Peyer's patch (tissue), 4 donors: ENCODE results near the gene NRG4. TPM values are rescaled to one million over a fixed set of nuclear protein-coding genes. Genes with fewer than 3 reads are reported as not detected.
A peak's percentile ranks its signal among the peaks of the same experiment; 100 is the strongest.

ENCODE experiments used
- DNase-seq, 3 donors: peaks; one replicate each; pipeline ENCODE4 v3.0.0-alpha.2; 2017 to 2019
- H3K27ac ChIP-seq, 4 donors: fragments of 200-600 bp; sonication (generic); one replicate each; pipeline ENCODE4 v1.5.1; 2016 to 2019
- H3K27me3 ChIP-seq, 2 donors: fragments of 200-600 bp; sonication (generic); one replicate each; pipeline ENCODE4 v1.5.1; 2019
- H3K36me3 ChIP-seq, 3 donors: fragments of 200-600 bp; sonication (generic); one replicate each; pipeline ENCODE4 v1.5.1; 2016 to 2019
- H3K4me1 ChIP-seq, 4 donors: fragments of 200-600 bp; sonication (generic); one replicate each; pipeline ENCODE4 v1.5.1; 2016 to 2019
- H3K4me3 ChIP-seq, 4 donors: fragments of 200-600 bp; sonication (generic); 1 replicate in 3 of 4; 2 replicates in 1 of 4; pipeline ENCODE4 v1.5.1; 2016 to 2019; ENCODE audit warnings: mild to moderate bottlenecking in 1 of 4
- H3K9me3 ChIP-seq, 4 donors: fragments of 200-600 bp; sonication (generic); one replicate each; pipeline ENCODE4 v1.5.1; 2016 to 2019; ENCODE audit warnings: mild to moderate bottlenecking in 1 of 4
- POLR2A ChIP-seq, 2 donors: fragments of 450-650 bp; IDR thresholded peaks; one replicate each; pipeline ENCODE4 v1.5.1; 2017; ENCODE audit warnings: antibody characterized with exemption in 2 of 2, mild to moderate bottlenecking in 2 of 2, moderate library complexity in 2 of 2
- total RNA-seq, 4 donors: library from RNA; depleted of rRNA; stranded (reverse); fragments of >200 nt; gene quantifications; one replicate each; pipeline ENCODE4 v1.1.0, GENCODE V29; 2016
- TF ChIP-seq, protein P1 (sequence below), 6 experiments: fragments of 450-650 bp in 4 of 6; fragments of 200-600 bp in 2 of 6; sonication (generic) in 1 of 6; IDR thresholded peaks; one replicate each; pipeline ENCODE4 v1.5.1; 2017 to 2019; ENCODE audit warnings: antibody characterized with exemption in 6 of 6, mild to moderate bottlenecking in 3 of 6, moderate library complexity in 1 of 6

The NRG4 gene
- total RNA-seq, 4 donors from 2014 or later: not detected

- no peaks in the 10 kb centered on the region for H3K4me1 ChIP-seq
- no peak overlapping the region for H3K27ac ChIP-seq
- H3K4me3 ChIP-seq: no peak overlapping the region
- H3K9me3 ChIP-seq: no peaks in the 10 kb centered on the region
- no peaks in the 10 kb centered on the region for H3K36me3 ChIP-seq
- DNase-seq: no peak
- no peak for TF ChIP-seq POLR2A (IDR thresholded peaks at IDR 0.05)
- TF ChIP-seq, protein P1, sequence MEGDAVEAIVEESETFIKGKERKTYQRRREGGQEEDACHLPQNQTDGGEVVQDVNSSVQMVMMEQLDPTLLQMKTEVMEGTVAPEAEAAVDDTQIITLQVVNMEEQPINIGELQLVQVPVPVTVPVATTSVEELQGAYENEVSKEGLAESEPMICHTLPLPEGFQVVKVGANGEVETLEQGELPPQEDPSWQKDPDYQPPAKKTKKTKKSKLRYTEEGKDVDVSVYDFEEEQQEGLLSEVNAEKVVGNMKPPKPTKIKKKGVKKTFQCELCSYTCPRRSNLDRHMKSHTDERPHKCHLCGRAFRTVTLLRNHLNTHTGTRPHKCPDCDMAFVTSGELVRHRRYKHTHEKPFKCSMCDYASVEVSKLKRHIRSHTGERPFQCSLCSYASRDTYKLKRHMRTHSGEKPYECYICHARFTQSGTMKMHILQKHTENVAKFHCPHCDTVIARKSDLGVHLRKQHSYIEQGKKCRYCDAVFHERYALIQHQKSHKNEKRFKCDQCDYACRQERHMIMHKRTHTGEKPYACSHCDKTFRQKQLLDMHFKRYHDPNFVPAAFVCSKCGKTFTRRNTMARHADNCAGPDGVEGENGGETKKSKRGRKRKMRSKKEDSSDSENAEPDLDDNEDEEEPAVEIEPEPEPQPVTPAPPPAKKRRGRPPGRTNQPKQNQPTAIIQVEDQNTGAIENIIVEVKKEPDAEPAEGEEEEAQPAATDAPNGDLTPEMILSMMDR (IDR thresholded peaks at IDR 0.05): no peak
- no peaks in the 10 kb centered on the region for H3K27me3 ChIP-seq
These were observed 69.8 kb downstream of the NRG4 start for GRCh38 chr15:75942464-75942863.

DNA sequence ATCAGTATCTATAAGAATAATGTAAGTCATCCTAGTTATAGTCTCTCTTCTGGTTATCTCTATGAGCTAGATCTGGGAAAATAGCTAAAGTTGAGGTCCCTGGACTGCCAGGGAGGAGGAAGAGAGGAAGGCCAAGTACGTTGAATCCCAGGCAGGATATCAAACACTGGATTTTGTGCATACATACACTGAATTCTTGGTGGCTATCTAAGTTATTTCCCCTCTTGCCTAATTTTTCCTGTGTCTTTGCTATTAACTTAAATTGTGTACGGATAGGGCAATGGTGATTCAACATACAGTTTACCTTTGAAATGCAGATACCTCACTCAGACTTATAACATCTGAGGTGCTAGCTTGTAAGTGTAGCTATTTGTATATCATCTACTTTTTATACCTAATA is 81.4 kb downstream of the NRG4 start:
- DNase-seq: no peak
- Histone ChIP-seq H3K27ac (no peak overlapping the region), H3K4me3 (no peak overlapping the region), H3K9me3 (no peaks in the 10 kb centered on the region), H3K36me3 (peaks cover 0 to 46% (median 0%) of the 10 kb centered on the region in 3 donors), H3K4me1 (no peaks in the 10 kb centered on the region), H3K27me3 (no peaks in the 10 kb centered on the region)
- TF ChIP-seq POLR2A (IDR thresholded peaks at IDR 0.05): no peak
- TF ChIP-seq, protein P1 (IDR thresholded peaks at IDR 0.05): no peak

DNA sequence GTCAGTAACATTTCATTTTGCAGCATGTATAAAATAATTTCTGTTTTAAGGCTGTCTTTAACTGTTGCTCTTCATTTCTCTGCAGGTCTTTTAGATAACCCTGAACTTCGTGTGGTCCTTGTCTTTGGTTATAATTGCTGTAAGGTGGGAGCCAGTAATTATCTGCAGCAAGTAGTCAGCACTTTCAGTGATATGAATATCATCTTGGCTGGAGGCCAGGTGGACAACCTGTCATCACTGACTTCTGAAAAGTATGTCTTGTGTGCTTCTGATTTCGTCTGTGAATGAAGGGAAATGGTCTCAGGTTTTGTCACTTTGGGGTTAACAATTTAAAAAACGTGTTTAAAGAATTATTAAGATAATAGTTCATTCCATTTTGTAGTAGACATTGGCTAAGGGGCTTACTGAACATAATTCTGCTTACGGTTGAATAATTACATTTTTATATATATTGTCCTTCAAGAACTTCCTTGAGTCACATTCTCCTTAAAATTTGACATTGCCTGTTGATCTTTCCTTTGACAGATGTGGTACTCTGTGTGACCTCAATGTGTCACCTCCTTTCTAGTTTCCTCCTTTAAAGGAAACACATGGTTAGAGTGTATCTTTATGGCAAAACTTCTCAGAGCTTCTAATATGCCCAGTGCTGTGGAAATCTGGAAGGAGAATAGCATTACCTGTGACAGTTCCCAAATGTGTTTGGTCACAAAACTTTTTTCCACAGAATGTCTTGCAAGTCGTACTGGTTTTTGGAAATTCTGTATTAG is 82.2 kb downstream of the NRG4 start:
- no peak overlapping the region for H3K27ac ChIP-seq
- no peaks in the 10 kb centered on the region for H3K4me1 ChIP-seq
- TF ChIP-seq POLR2A (IDR thresholded peaks at IDR 0.05): no peak
- TF ChIP-seq, protein P1 (IDR thresholded peaks at IDR 0.05): no peak
- H3K4me3 ChIP-seq: no peak overlapping the region
- H3K9me3 ChIP-seq: no peaks in the 10 kb centered on the region
- no peaks in the 10 kb centered on the region for H3K27me3 ChIP-seq
- peaks cover 0 to 39% (median 0%) of the 10 kb centered on the region in 3 donors for H3K36me3 ChIP-seq
- no peak for DNase-seq

DNA sequence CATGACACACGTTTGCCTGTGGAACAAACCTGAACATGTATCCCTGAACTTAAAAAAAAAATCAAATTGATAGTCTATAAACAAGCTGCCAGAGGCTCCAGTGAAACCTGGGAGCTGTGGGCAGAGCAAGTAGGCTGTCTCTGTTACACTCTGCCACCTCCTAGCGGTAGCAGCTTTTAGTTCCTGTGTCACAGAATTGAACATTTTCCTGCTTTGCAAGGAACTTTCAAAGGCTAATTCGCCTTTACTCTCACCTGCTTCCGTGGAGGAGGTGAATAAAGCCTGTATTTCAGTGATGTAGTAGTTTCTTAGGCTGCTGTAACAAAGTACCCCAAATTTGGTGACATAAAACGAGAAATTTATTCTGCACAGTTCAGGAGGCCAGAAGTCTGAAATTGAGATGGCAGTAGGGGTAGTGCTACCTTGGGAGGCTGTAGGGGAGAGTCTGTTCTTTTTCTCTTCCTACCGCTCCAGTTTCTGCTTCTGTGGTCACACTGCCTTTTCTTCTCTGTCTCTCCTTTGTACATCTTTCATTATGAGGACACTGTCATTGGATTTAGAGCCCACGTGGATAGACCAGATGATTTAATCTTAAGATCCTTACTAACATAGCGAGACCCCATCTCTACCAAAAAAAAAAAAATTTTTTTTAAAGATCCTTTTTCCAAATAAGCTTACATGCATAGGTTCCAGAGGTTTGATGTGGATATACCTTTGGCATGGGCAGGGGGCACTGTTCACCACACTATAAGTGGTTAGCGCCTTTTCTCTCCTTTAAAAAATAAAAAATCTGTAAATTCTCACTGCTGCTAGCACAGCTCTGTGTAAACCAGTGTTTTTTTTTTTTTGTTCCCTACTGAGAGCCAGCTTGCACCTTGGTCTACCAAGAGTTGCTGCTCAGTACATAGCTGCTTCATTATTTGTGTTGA is 83.3 kb downstream of the NRG4 start:
- no peak for DNase-seq
- TF ChIP-seq, protein P1 (IDR thresholded peaks at IDR 0.05): peak in 4 of 6 experiments; percentile 10 to 31 (median 25)
- TF ChIP-seq POLR2A (IDR thresholded peaks at IDR 0.05): no peak
- Histone ChIP-seq H3K27me3 (no peaks in the 10 kb centered on the region), H3K27ac (no peak overlapping the region), H3K4me3 (no peak overlapping the region), H3K4me1 (no peaks in the 10 kb centered on the region), H3K36me3 (peaks cover 0 to 33% (median 0%) of the 10 kb centered on the region in 3 donors), H3K9me3 (no peaks in the 10 kb centered on the region)

- no peak for TF ChIP-seq POLR2A (IDR thresholded peaks at IDR 0.05)
- TF ChIP-seq, protein P1 (IDR thresholded peaks at IDR 0.05): no peak
- no peak overlapping the region for H3K4me3 ChIP-seq
These were observed 84.6 kb downstream of the NRG4 start for GRCh38 chr15:75927601-75928000.

More at GRCh38 chr15:75927601-75928000, 84.6 kb downstream of the NRG4 start:
- peaks cover 0 to 6% (median 0%) of the 10 kb centered on the region in 4 donors for H3K4me1 ChIP-seq
- DNase-seq: no peak
- H3K36me3 ChIP-seq: peaks cover 0 to 27% (median 0%) of the 10 kb centered on the region in 3 donors
- H3K27ac ChIP-seq: no peak overlapping the region
- no peaks in the 10 kb centered on the region for H3K27me3 ChIP-seq
- H3K9me3 ChIP-seq: no peaks in the 10 kb centered on the region
